HFFc6 (cell line): Measurements from ENCODE around the gene LRP1B. TPM values are rescaled to one million over a fixed set of nuclear protein-coding genes. Genes with fewer than 3 reads are reported as not detected.

ENCODE experiments used
- DNase-seq: peaks from one replicate; pipeline ENCODE4 v3.0.0-alpha.2; 2018
- H3K27ac Mint-ChIP-seq: 2 replicates; pipeline ENCODE4 v1.8.0; 2020; ENCODE audit warnings: mild to moderate bottlenecking, mixed read lengths
- H3K27me3 Mint-ChIP-seq: 2 replicates; pipeline ENCODE4 v1.8.0; 2021; ENCODE audit warnings: mild to moderate bottlenecking, moderate library complexity, mixed read lengths; ENCODE audit not compliant: insufficient read depth
- H3K36me3 Mint-ChIP-seq: 2 replicates; pipeline ENCODE4 v1.8.0; 2021; ENCODE audit warnings: low read depth, mixed read lengths
- H3K4me1 Mint-ChIP-seq: 2 replicates; pipeline ENCODE4 v1.8.0; 2020; ENCODE audit warnings: low read depth, mixed read lengths
- H3K4me3 Mint-ChIP-seq: 2 replicates; pipeline ENCODE4 v1.8.0; 2020; ENCODE audit warnings: mild to moderate bottlenecking, moderate library complexity, mixed read lengths
- H3K9me3 Mint-ChIP-seq: 2 replicates; pipeline ENCODE4 v1.8.0; 2020; ENCODE audit warnings: mild to moderate bottlenecking, mixed read lengths
- total RNA-seq, 6 experiments: library from RNA; stranded (reverse); fragmentation: NEBNext Ultra II Directional; extraction: Animal tissue kit (Norgen Biotek cat#: 25700); gene quantifications; 2 replicates in 1 of 6; 3 replicates in 5 of 6; pipeline ENCODE4 v1.2.3, GENCODE V29; 2021
- TF ChIP-seq, protein P1 (sequence below): fragments of 200-600 bp; sonication (generic); IDR thresholded peaks from 2 replicates; pipeline ENCODE4 v1.5.0; 2021; ENCODE audit warnings: antibody characterized with exemption, mild to moderate bottlenecking

Gene LRP1B
- total RNA-seq, 6 experiments from 2014 or later = not detected

DNA sequence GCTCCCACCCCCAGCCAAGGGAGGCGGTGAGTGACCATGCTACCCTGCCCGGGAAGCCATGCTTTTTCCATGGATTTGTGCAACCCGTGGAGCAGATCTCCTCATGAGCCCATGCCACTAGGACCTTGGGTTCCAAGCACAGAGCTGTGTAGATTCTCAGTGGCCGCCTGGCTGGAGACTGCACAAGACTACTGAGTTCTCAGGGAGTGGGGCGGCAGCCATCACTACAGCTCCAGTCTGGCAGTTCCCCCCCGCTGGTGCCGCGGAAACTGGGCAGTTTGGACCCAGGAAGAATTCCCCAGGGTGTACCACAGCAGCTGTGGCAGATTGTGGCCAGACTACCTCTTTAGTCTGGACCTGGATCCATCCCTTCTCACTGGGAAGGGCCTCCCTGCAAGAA is 470.6 kb downstream of the LRP1B start:
- no peaks in the 10 kb centered on the region for H3K36me3 Mint-ChIP-seq
- no peaks in the 10 kb centered on the region; the same call in 1 of the 2 replicates for H3K27me3 Mint-ChIP-seq
- H3K9me3 Mint-ChIP-seq = peaks cover 54% of the 10 kb centered on the region
- H3K4me3 Mint-ChIP-seq = no peak overlapping the region
- DNase-seq = no peak
- TF ChIP-seq, protein P1, sequence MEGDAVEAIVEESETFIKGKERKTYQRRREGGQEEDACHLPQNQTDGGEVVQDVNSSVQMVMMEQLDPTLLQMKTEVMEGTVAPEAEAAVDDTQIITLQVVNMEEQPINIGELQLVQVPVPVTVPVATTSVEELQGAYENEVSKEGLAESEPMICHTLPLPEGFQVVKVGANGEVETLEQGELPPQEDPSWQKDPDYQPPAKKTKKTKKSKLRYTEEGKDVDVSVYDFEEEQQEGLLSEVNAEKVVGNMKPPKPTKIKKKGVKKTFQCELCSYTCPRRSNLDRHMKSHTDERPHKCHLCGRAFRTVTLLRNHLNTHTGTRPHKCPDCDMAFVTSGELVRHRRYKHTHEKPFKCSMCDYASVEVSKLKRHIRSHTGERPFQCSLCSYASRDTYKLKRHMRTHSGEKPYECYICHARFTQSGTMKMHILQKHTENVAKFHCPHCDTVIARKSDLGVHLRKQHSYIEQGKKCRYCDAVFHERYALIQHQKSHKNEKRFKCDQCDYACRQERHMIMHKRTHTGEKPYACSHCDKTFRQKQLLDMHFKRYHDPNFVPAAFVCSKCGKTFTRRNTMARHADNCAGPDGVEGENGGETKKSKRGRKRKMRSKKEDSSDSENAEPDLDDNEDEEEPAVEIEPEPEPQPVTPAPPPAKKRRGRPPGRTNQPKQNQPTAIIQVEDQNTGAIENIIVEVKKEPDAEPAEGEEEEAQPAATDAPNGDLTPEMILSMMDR = no peak
- no peaks in the 10 kb centered on the region for H3K4me1 Mint-ChIP-seq
- no peak overlapping the region for H3K27ac Mint-ChIP-seq

DNA sequence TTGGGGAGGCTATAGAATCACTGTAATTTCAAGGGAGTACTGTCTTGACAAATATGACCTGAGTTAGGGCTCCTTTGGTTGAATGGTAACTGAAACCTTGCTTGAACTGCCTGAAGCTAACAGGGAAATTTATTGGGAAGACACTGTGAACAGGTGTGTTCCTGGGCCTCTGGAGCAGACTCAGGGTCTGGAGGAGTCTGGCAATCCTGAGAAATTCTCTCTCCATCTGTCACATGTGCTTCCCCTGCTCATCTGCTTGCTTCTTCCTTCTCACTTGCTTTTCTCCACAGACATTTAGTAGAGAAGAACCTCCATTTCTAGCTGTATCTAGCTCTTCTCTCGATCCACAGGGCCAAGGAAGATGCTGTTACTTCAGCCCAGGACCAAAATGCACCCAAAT is 476.5 kb downstream of the LRP1B start:
- no peaks in the 10 kb centered on the region for H3K36me3 Mint-ChIP-seq
- TF ChIP-seq, protein P1 = no peak
- H3K27me3 Mint-ChIP-seq = no peaks in the 10 kb centered on the region; the same call in 1 of the 2 replicates
- H3K4me3 Mint-ChIP-seq = no peak overlapping the region
- no peaks in the 10 kb centered on the region for H3K4me1 Mint-ChIP-seq
- no peak for DNase-seq
- peaks cover 34% of the 10 kb centered on the region for H3K9me3 Mint-ChIP-seq
- no peak overlapping the region for H3K27ac Mint-ChIP-seq

DNA sequence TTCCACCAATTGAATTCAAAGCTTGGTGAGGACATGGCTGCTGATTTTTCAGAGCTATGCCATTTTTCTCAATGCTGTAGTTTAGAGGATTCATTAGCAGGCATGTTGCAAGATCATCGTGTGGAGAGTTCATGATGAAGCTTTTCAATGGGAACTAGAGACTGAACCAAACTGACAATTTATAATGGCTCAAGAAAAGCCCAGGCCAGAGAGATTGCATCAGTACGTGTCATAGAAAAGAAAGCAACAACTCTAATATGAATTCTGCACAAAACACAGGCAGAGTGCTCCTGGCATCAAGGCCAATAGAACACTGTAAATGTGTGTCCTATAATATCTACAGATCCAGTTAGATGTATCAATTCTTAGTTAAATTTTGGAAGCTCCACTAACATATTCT is 477.6 kb downstream of the LRP1B start:
- Mint-ChIP-seq H3K4me1 (no peaks in the 10 kb centered on the region), H3K27me3 (no peaks in the 10 kb centered on the region; the same call in 1 of the 2 replicates), H3K9me3 (peaks cover 34% of the 10 kb centered on the region), H3K27ac (no peak overlapping the region), H3K36me3 (no peaks in the 10 kb centered on the region), H3K4me3 (no peak overlapping the region)
- DNase-seq = no peak
- TF ChIP-seq, protein P1 = no peak

DNA sequence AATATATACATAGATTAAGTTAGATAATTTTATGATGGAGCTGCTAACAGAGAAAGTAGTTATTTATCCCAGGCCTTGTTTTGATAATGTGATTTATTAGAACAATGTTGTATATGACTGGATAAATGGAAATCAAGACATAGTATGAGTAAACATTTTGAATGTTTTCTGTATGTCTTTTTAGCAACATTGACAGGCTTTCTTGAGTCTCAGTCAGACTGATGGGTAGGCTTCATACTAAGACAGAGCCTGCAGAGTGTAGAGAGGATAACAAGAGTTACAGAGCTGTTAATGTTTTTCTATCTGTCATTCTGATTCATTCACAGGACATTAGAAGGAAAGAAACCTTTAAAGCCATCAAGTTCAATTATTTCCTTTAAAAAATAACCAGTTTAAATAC is 478.5 kb downstream of the LRP1B start:
- no peak overlapping the region for H3K27ac Mint-ChIP-seq
- H3K9me3 Mint-ChIP-seq = peaks cover 29% of the 10 kb centered on the region

DNA sequence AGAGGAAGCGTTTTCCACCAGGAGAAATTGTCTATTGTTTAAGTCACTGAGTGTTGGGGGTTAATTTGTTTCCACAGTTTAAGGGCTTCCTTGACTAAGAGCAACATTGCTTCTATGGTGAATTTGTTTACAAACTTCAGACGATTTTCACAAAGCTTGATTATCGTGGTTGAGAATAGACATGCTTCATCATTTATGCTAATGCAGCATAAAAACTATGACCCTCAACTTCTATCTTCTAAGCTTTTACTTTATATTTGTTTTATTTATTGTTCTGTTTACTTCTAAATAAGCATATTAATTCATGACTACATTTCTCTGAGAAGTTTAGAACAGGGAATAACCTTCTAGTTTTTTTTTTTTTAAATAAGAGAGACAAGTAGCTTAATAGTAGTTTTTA is 483.5 kb downstream of the LRP1B start:
- DNase-seq = no peak
- H3K9me3 Mint-ChIP-seq = peaks cover 42% of the 10 kb centered on the region
- no peak overlapping the region for H3K4me3 Mint-ChIP-seq
- H3K4me1 Mint-ChIP-seq = no peaks in the 10 kb centered on the region
- H3K27ac Mint-ChIP-seq = no peak overlapping the region
- no peaks in the 10 kb centered on the region for H3K36me3 Mint-ChIP-seq
- H3K27me3 Mint-ChIP-seq = no peaks in the 10 kb centered on the region; the same call in 1 of the 2 replicates
- TF ChIP-seq, protein P1 = no peak

More for the DNA sequence above, 478.5 kb downstream of the LRP1B start:
- no peaks in the 10 kb centered on the region for H3K36me3 Mint-ChIP-seq
- TF ChIP-seq, protein P1 = no peak
- no peak overlapping the region for H3K4me3 Mint-ChIP-seq
- H3K27me3 Mint-ChIP-seq = no peaks in the 10 kb centered on the region; the same call in 1 of the 2 replicates
- H3K4me1 Mint-ChIP-seq = no peaks in the 10 kb centered on the region
- no peak for DNase-seq

DNA sequence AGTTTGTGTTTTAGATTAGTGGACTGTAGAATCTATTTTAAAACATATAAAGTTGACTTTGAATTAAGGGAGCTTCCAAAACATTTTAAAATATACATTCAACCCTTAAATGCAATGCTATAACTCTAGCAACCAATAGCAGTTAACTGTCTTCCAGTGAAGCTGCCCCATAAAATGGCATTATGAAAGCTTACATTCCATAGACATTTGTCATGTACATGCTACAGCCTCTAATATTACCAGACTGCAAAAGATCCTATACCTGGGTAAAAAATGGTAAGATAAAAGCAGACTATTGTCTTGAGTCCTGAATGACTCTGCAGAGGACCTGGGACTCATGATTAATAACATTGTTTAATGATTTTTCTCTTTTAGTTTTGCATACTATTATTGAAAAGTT is 489.4 kb downstream of the LRP1B start:
- no peak for DNase-seq
- peaks cover 32% of the 10 kb centered on the region for H3K9me3 Mint-ChIP-seq
- H3K27ac Mint-ChIP-seq = no peak overlapping the region
- H3K36me3 Mint-ChIP-seq = no peaks in the 10 kb centered on the region
- no peaks in the 10 kb centered on the region for H3K4me1 Mint-ChIP-seq
- H3K4me3 Mint-ChIP-seq = no peak overlapping the region
- TF ChIP-seq, protein P1 = no peak
- H3K27me3 Mint-ChIP-seq = no peaks in the 10 kb centered on the region
